HG02943 (cell line): ENCODE measurements around the gene TMEM38A.

Experiments
- ATAC-seq: cut with Tn5 transposase; IDR thresholded peaks from one replicate; pipeline ENCODE4 v1.9.1; 2021; ENCODE audit warnings: mild to moderate bottlenecking, low read depth, moderate library complexity; ENCODE audit not compliant: unreplicated experiment

The TMEM38A gene

DNA sequence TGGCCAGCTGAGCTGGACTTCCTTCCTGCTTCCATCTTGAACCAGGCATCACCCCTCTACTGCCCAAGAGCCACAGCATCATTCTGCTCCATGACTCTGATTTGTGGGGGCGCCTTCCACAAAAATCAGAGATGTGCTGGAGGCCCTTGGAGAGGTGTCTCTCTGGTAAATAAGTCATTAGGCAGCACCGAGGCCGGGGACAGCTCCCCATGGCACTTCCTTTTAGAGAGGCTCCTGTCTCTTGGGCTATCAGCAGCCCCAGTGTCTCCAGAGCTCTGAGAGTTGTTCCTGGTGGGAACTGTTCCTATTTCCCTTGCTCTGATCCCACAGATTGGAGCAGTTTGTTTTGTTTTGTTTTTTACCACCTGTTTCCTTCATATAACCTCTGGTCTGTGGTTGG lies 78.6 kb downstream of the TMEM38A start:
- no peak for ATAC-seq
